ENCODE results near the gene IL1RAP.

IL1RAP gene

DNA sequence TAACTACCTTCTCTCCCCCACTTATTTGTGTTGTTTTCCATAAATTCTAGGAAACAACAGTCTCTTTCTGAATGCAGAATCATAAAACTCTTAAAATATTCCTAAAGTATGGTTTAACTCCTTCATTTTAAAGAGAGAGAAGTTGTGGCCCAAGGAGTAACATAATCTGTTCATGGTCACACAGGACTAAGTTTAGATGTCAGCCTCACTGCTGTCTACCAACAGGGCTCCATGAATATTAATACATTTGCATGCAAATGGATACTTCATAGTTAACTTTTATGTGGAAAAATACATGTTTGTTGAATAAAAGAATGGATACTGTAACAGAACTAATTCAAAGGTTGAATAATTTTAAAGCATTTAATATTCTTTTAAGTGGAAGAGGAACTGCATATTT lies 18.5 kb upstream of the IL1RAP start:
- H3K36me3 Mint-ChIP-seq (ENCODE audit: low read depth) = no peaks in the 10 kb centered on the region
- H3K4me3 Mint-ChIP-seq = no peak overlapping the region
- H3K9me3 Mint-ChIP-seq = no peaks in the 10 kb centered on the region
- no peak for DNase-seq
- no peak overlapping the region for H3K27ac Mint-ChIP-seq
- no peaks in the 10 kb centered on the region for H3K27me3 Mint-ChIP-seq (ENCODE audit: low read depth, poor library complexity)
- H3K4me1 Mint-ChIP-seq = peaks cover 6% of the 10 kb centered on the region
- TF ChIP-seq, protein P1, sequence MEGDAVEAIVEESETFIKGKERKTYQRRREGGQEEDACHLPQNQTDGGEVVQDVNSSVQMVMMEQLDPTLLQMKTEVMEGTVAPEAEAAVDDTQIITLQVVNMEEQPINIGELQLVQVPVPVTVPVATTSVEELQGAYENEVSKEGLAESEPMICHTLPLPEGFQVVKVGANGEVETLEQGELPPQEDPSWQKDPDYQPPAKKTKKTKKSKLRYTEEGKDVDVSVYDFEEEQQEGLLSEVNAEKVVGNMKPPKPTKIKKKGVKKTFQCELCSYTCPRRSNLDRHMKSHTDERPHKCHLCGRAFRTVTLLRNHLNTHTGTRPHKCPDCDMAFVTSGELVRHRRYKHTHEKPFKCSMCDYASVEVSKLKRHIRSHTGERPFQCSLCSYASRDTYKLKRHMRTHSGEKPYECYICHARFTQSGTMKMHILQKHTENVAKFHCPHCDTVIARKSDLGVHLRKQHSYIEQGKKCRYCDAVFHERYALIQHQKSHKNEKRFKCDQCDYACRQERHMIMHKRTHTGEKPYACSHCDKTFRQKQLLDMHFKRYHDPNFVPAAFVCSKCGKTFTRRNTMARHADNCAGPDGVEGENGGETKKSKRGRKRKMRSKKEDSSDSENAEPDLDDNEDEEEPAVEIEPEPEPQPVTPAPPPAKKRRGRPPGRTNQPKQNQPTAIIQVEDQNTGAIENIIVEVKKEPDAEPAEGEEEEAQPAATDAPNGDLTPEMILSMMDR (IDR thresholded peaks at IDR 0.05) = no peak

DNA sequence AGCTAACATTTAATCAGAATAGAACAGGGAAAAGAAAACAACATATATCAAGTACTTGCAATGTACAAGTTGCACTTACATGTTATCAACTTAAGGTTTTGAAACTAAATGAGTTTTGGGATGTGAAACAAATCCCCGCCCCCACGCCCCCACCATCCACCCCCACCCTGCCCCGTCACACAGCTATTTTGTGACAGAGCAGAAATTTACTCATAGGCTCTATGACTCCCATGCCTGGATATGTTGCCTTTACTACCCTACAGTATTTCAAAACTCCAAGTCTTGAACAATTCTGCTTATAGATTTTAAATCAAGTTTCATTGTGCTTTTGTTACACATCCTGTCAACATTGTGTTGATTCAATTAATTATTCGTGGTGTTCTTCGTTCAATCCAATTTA lies 18.1 kb upstream of the IL1RAP start:
- no peak overlapping the region for H3K27ac Mint-ChIP-seq
- H3K4me1 Mint-ChIP-seq = peaks cover 6% of the 10 kb centered on the region
- TF ChIP-seq, protein P1 (IDR thresholded peaks at IDR 0.05) = no peak
- no peaks in the 10 kb centered on the region for H3K27me3 Mint-ChIP-seq (ENCODE audit: low read depth, poor library complexity)
- no peaks in the 10 kb centered on the region for H3K9me3 Mint-ChIP-seq
- no peak overlapping the region for H3K4me3 Mint-ChIP-seq
- DNase-seq = no peak
- no peaks in the 10 kb centered on the region for H3K36me3 Mint-ChIP-seq (ENCODE audit: low read depth)

DNA sequence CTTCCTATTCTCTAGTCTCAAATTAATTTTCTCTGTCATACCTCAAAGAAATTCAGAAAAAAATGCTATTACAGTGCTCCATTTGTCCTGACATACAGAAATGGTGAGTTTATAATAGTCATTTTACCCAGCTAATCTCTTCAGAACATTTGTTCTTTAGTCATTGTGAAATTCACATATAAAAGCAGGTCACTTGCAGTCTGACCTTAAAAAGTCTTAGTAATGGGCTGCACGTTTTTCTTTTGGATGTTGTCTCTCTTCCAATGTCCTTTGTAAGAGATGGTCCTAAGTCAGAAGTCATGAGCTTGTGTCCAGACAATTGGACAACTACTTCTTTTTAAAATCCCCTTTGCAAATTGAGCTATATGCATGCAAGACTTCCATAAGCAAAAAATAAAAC lies 17.0 kb upstream of the IL1RAP start:
- DNase-seq = no peak
- TF ChIP-seq, protein P1 (IDR thresholded peaks at IDR 0.05) = no peak
- H3K27me3 Mint-ChIP-seq (ENCODE audit: low read depth, poor library complexity) = no peaks in the 10 kb centered on the region
- no peak overlapping the region for H3K27ac Mint-ChIP-seq
- peaks cover 6% of the 10 kb centered on the region for H3K4me1 Mint-ChIP-seq
- no peaks in the 10 kb centered on the region for H3K36me3 Mint-ChIP-seq (ENCODE audit: low read depth)
- no peaks in the 10 kb centered on the region for H3K9me3 Mint-ChIP-seq
- H3K4me3 Mint-ChIP-seq = no peak overlapping the region

DNA sequence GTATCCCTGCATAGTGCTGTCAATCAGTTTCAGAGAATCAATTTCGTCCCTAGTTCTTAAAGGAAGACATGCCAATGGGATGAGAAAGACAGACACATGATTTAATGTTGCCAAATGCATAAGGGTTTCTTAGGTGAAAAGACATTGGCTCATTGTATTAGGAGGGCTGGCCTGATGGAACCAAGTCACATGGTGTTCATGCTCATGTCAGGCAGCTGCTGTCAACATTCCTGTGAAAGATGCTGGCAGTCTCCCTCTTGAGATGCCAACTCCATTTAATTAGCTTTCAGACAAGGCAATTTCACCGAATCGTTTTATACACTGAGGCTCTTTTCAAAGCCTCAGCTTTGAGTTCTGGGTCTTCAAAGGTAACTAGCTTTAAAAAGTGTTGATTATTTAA lies 16.1 kb upstream of the IL1RAP start:
- DNase-seq = no peak
- TF ChIP-seq, protein P1 (IDR thresholded peaks at IDR 0.05) = no peak
- no peaks in the 10 kb centered on the region for H3K36me3 Mint-ChIP-seq (ENCODE audit: low read depth)
- H3K27me3 Mint-ChIP-seq (ENCODE audit: low read depth, poor library complexity) = no peaks in the 10 kb centered on the region
- peaks cover 6% of the 10 kb centered on the region for H3K4me1 Mint-ChIP-seq
- no peaks in the 10 kb centered on the region for H3K9me3 Mint-ChIP-seq
- H3K4me3 Mint-ChIP-seq = no peak overlapping the region
- H3K27ac Mint-ChIP-seq = no peak overlapping the region

DNA sequence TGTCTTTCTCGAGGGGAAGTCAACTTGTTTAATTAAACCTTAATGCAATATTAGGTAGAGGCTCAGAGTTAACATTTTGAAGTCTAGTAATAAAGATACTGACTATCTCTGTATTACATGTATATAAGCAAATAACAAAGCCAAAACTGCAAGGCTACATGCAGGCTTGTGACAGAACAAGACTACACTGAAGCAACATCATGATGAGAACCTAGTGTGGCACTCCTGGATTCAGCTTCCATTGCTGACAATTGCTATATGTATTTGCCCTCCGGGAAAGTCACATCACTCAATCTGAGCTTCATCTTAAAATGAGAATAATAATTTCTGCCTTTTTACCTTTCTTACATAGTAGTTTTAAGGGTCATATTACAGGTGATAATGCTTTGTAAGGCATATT lies 15.6 kb upstream of the IL1RAP start:
- H3K4me1 Mint-ChIP-seq = peaks cover 6% of the 10 kb centered on the region
- H3K4me3 Mint-ChIP-seq = no peak overlapping the region
- no peak for DNase-seq

DNA sequence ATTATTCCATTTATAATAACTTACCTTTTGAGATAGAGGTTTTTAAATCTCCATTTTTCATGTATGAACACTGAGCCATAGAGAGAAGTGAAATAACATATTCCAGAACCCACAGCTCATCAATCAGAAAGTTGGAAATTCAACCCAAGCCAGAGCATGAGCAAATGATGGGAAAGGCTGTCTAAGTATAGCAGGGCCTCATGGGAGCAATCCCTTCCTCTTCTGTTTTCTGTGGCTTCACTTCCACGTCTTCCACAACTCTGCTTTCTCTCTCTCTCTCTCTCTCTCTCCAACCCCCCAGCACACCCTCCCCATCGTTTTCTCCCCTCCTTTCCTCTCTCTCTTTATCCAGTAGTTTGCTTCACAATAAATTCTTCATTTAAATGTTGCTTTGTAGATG lies 14.8 kb upstream of the IL1RAP start:
- Mint-ChIP-seq H3K36me3 (ENCODE audit: low read depth) (no peaks in the 10 kb centered on the region), H3K27me3 (ENCODE audit: low read depth, poor library complexity) (no peaks in the 10 kb centered on the region), H3K9me3 (no peaks in the 10 kb centered on the region), H3K27ac (no peak overlapping the region), H3K4me1 (peaks cover 6% of the 10 kb centered on the region), H3K4me3 (no peak overlapping the region)
- TF ChIP-seq, protein P1 (IDR thresholded peaks at IDR 0.05) = no peak
- DNase-seq = no peak

More for the DNA sequence above, 15.6 kb upstream of the IL1RAP start:
- Mint-ChIP-seq H3K27ac (no peak overlapping the region), H3K27me3 (ENCODE audit: low read depth, poor library complexity) (no peaks in the 10 kb centered on the region), H3K9me3 (no peaks in the 10 kb centered on the region), H3K36me3 (ENCODE audit: low read depth) (no peaks in the 10 kb centered on the region)
- TF ChIP-seq, protein P1 (IDR thresholded peaks at IDR 0.05) = no peak

Data from nephron progenitor cell (in vitro differentiated cells).